OCI-LY7 (cell line): ENCODE results near the gene SMYD3.

Experiments
- CTCF ChIP-seq: fragments of 200-600 bp; sonication (generic); conservative IDR thresholded peaks from 2 replicates; pipeline ENCODE4 v1.5.1; 2014; ENCODE audit warnings: mild to moderate bottlenecking, antibody characterized with exemption, low read length, moderate library complexity, mixed read lengths
- EZH2phosphoT487 ChIP-seq: fragments of 200-600 bp; sonication (generic); IDR thresholded peaks from 2 replicates; pipeline ENCODE4 v1.6.1; 2018; ENCODE audit warnings: low read depth, borderline replicate concordance, mild to moderate bottlenecking, mixed run types, antibody characterized with exemption, low read length, moderate library complexity, mixed read lengths

- no peak for TF ChIP-seq EZH2phosphoT487
- TF ChIP-seq CTCF = no peak
These were observed 33.8 kb upstream of the SMYD3 start for GRCh38 chr1:246540738-246541491.
